Amniotic stem cell (primary cell): ENCODE data around the gene PTPRD.

Experiments
- DNase-seq: peaks from one replicate; lab custom pipeline; 2025; lab: John Stamatoyannopoulos, UW

Gene PTPRD

DNA sequence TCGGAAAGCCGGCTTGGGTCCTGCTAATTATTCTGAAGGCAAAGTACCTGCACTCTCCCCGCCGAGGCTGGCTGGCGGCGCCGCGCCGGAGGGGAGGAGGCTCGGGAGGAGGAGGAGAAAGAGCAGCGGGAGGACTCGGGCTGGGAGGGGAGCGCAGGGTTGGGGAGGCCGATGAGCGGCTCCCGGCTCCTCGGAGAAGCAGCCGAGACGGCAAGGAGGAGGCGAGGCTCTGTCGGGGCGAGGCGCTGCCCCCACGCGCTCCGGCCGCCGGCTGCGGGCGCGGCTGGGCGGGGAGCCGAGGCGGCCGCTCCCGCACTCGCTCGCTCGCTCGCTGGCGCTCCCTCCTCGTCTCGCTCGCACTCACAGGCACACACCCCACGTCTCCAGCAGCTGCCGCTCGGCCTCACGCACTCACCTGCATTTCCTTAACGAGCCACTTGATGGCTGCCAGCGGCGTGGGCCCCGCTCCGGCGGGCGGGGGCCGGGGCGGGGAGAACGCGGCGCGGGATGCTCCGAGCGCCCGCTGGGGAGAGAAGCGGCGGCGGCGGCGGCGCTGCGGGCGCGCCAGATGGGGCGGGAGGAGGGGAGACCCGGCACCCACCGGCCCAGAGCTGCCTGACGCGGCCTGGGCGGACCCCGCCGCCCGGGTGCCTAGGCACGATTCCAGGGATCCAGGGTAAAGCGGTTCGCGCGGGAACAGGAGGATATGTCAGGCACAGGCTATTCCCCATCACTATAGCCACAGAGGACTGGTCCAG lies at the start of gene PTPRD:
TSS of gene PTPRD (minus strand) at position 362 of the 758 bp plus-strand sequence.
- DNase-seq, result no peak

GRCh38 chr9:10661994-10662393 lies 49.2 kb upstream of the PTPRD start:
- no peak for DNase-seq

- no peak for DNase-seq
These were observed 48.6 kb upstream of the PTPRD start for GRCh38 chr9:10661376-10661775.

GRCh38 chr9:10651012-10651411 lies 38.2 kb upstream of the PTPRD start:
- no peak for DNase-seq

DNA sequence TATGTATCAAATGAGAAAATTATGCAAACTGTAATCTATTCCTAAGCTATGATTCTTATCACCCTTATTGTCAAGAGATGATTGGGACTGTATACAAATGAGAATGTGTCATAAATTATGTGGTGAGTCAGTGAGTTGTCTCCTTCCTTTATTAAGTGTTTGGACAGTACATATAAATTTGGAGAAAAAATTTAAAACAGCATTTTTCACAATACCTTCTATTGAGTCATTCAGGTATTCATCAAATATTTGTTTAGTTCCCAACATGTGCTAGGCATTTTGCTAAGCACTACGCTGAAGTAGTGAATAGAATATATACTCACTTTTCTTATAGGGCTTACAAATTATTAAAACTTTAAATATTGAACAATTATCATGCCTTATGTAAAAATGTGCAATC lies 36.3 kb upstream of the PTPRD start:
- DNase-seq, result no peak

- DNase-seq, result no peak
These were observed 21.0 kb upstream of the PTPRD start for GRCh38 chr9:10633785-10634184.

- no peak for DNase-seq
These were observed 1.5 kb upstream of the PTPRD start for GRCh38 chr9:10614196-10614800.

DNA sequence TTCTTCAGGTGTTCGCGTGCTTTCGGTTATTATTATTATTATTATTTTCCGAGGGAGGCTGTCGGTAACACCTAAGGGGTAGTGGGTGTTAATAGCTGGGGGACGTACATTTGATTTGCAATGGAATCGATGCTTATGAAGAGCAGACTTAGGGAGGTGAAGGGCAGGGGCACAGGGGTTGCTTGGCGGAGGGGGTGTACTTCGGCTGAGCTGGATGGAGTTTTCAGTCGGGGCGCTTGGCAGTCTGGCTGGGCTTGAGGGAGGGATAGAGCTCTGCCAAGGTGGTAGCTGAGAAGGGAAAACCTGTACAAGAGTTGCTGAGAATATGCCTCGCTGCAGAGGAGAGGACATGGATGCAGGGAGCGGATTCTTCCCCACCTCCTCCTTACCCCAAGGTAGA lies 617 bp upstream of the PTPRD start:
- no peak for DNase-seq

DNA sequence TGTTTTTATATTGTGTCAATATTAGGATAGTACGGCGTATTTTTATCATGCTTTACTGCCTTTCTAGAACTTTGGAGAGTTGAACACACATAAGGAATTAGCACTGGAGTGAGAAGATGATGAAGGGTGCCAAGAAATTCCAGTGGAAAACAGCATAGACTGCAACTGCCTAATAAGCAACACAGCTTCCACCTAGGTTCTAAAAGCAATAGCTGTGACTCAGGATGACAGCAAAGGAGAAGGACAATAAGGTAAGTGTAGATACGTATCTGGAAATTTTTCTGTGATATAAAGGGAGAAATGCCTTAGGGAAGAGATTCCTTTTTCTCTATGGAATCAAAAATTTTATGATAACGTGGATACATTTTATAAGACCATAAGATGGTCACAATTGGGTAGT lies 7.4 kb downstream of the PTPRD start:
- no peak for DNase-seq

DNA sequence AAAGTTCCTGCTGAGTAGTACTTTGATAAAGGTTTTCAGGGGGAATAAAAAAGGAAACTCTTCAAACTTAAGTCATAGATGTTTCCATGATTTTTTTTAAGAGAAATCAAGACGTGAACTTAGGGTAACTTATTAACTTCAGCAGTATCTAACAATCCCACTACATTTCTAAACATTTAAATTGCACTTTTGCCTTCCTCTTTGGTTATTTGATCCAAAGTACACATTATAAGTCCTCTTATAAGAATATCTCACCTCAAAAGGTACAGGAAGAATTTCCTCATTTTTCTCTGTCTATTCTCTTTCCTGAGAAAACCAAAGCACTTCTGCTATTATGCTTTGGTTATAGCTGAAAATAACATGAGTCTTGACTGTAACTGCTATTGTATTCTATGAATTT lies 7.9 kb downstream of the PTPRD start:
- DNase-seq, result no peak

DNA sequence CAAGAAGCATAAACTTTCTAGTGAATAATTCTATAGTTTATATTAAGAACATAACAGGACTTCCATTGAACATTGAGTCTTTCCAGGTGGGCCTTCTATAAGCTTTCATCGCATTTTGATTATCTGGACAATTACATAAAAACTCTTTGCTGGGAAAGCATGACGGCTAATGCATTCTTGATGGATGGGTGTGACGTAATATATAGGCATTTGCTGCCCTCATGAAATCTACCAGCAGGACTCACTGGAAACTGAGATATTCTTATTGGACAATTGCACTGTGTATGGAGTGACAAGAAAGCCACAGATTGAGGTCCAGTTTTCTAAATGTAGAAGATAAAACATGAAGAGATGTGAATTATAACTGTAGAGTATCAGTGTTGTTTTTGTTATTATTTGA lies 15.0 kb downstream of the PTPRD start:
- DNase-seq, result no peak

- DNase-seq, result no peak
These were observed 18.3 kb downstream of the PTPRD start for GRCh38 chr9:10594482-10594881.

DNA sequence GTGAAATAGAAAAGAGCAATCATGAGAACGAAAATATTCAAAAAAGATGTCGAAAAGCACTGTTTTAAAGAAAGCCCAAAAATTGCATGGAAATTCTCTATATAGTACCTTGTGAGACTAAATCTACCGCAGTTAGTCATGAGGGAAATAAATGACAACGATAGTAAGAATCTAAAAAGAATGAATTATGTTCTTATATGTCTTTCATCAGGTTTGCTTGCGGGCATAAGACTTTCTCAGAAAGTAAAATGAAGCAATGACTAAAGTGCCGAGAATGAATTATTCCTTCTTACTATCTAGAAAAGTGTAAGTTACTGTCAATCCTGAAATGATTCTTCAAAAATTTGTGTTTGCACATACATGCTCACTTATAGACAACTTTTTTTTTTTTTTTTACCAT lies 26.4 kb downstream of the PTPRD start:
- no peak for DNase-seq

DNA sequence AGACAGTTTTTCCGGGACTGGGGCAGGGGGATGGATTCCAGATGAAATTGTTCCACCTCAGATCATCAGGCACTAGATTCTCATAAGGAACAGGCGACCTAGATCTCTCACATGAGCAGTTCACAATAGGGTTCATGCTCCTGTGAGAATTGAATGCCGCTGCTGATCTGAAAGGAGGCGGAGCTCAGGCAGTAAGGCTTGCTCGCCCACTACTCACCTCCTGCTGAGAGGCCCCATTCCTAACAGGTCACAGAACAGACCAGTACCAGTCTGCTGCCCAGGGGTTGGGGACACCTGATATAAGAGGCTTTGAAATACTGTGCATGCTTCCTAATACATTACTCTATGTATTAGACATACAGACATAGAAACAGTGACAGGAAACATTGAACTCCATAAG lies 41.1 kb downstream of the PTPRD start:
- no peak for DNase-seq

- DNase-seq, result no peak
These were observed 46.0 kb downstream of the PTPRD start for GRCh38 chr9:10566848-10567247.

- no peak for DNase-seq
These were observed 50.0 kb downstream of the PTPRD start for GRCh38 chr9:10562581-10563343.

GRCh38 chr9:10548348-10548747 lies 64.5 kb downstream of the PTPRD start:
- no peak for DNase-seq

DNA sequence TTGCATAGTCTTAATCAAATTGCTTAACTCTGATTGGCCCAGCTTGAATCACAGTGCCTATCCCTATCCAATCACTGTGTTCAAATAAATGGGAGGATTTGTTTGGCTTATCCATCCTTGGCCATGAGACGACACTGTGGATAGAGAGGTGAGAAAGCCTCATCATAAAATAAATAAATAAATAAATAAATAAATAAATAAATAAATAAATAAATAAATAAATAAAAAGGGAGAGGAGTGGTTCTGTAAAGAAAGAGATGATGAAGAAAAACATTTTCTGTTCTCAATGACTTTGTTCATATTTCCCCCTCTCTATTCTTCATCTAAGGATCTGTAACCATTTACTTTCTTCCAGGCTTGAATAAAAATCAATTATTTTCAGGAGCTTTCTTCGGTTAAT lies 74.7 kb downstream of the PTPRD start:
- no peak for DNase-seq

DNA sequence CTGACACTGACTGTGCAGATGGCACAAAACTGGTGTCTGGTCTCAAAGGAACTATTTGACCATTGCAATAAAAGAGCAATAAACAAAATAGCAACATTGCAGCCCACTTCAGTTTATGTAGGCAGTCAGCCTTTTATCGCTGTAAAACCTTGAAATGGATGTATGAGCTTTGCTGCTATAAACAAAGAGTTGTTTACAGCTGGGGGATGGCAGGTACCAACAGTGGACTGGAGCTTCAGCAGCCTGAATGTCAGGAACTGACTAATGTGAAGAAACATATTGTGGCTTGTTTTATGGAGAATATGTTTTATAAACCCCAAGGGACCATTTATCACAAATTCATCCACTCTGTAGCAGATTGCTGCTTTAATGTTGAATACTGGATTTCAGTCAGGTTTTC lies 78.0 kb downstream of the PTPRD start:
- no peak for DNase-seq

- no peak for DNase-seq
These were observed 86.8 kb downstream of the PTPRD start for GRCh38 chr9:10525972-10526371.

DNA sequence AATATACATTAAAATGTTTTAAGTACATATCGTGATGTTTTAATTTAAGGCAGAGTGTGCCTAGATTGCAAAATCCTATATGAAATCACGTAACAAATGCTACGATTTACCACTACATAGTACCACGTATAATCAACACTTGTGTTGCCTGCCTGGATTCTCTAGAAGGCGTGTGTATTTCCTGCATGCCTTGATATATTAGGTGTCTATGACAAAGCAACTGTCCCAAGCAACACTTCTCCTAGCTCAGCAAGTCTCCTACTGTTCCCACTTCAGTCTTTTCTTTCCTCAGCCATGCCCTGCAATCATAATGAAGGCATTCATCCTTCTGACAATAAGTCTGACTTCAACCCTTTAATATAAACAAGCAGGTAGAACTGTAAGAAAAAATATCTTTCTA lies 89.6 kb downstream of the PTPRD start:
- DNase-seq, result no peak

- no peak for DNase-seq
These were observed 100.7 kb downstream of the PTPRD start for GRCh38 chr9:10512144-10512543.

DNA sequence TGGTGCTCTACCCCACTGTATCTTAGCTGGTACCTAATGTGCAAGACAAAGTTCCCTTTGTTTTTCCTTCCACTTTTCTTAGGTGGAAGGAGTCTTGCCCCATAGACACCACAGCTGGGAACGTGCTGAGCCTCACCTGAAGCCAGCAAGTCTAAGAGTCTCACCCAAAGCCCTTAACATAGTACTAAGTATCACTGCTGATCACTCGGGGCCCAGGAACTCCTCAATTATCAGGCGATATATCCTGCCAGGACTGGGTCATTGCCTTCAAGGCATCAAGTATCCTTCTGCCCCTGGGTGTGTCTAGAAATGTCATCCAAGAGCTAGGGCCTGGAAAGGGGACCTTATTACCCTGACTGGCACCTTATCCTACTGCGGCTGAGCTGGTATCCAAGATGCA lies 123.9 kb downstream of the PTPRD start:
- DNase-seq, result no peak
